ENCODE data around the gene HAPLN2.

The HAPLN2 gene

GRCh38 chr1:156666862-156667609 is 47.8 kb downstream of the HAPLN2 start:
- H3K4me3 ChIP-seq (ENCODE audit: low read depth, low read length), result no peak overlapping the region
- no peak for TF ChIP-seq CTCF (IDR thresholded peaks at IDR 0.05; ENCODE audit: low read depth, low read length, missing control alignments)
- DNase-seq (ENCODE audit: low read depth), result no peak

- no peak for TF ChIP-seq CTCF (IDR thresholded peaks at IDR 0.05; ENCODE audit: low read depth, low read length, missing control alignments)
- DNase-seq (ENCODE audit: low read depth), result no peak
- H3K4me3 ChIP-seq (ENCODE audit: low read depth, low read length), result no peak overlapping the region
These were observed 48.4 kb downstream of the HAPLN2 start for GRCh38 chr1:156667610-156667967.

- no peak overlapping the region for H3K4me3 ChIP-seq (ENCODE audit: low read depth, low read length)
- no peak for DNase-seq (ENCODE audit: low read depth)
- no peak for TF ChIP-seq CTCF (IDR thresholded peaks at IDR 0.05; ENCODE audit: low read depth, low read length, missing control alignments)
These were observed 48.9 kb downstream of the HAPLN2 start for GRCh38 chr1:156667968-156668709.

GRCh38 chr1:156668801-156669637 is 49.8 kb downstream of the HAPLN2 start:
- H3K4me3 ChIP-seq (ENCODE audit: low read depth, low read length), result no peak overlapping the region
- no peak for TF ChIP-seq CTCF (IDR thresholded peaks at IDR 0.05; ENCODE audit: low read depth, low read length, missing control alignments)
- DNase-seq (ENCODE audit: low read depth), result no peak

GRCh38 chr1:156669794-156670193 is 50.6 kb downstream of the HAPLN2 start:
- no peak for DNase-seq (ENCODE audit: low read depth)
- no peak overlapping the region for H3K4me3 ChIP-seq (ENCODE audit: low read depth, low read length)
- TF ChIP-seq CTCF (IDR thresholded peaks at IDR 0.05; ENCODE audit: low read depth, low read length, missing control alignments), result no peak

- TF ChIP-seq CTCF (IDR thresholded peaks at IDR 0.05; ENCODE audit: low read depth, low read length, missing control alignments), result no peak
These were observed 51.1 kb downstream of the HAPLN2 start for GRCh38 chr1:156670359-156670758.

More at GRCh38 chr1:156670359-156670758, 51.1 kb downstream of the HAPLN2 start:
- no peak overlapping the region for H3K4me3 ChIP-seq (ENCODE audit: low read depth, low read length)
- DNase-seq (ENCODE audit: low read depth), result no peak

Data from GM12864 (cell line).